Measurements from ENCODE around the gene TUBGCP4. TPM values are rescaled to one million over a fixed set of nuclear protein-coding genes. Genes with fewer than 3 reads are reported as not detected.

TUBGCP4 gene
- total RNA-seq: 9.7 and 14.7 TPM in 2 replicates

- DNase-seq (ENCODE audit: low read depth): peak; percentile 74
- H3K4me3 ChIP-seq (ENCODE audit: low read depth, low read length): peak within 1 kb of the TSS; percentile 91
- peak; percentile 36 for TF ChIP-seq CTCF (IDR thresholded peaks at IDR 0.05; ENCODE audit: insufficient read depth, low read depth, low read length)
Measured at GRCh38 chr15:43370975-43371974, at the start of gene TUBGCP4, which contains the start of gene ZSCAN29. TUBGCP4 (plus strand) TSS chr15:43371101; CDS start chr15:43371355, 254 bp downstream. ZSCAN29 (minus strand) TSS chr15:43371043; CDS start chr15:43369913, 1,130 bp downstream.

GRCh38 chr15:43325039-43325684 is 45.7 kb upstream of the TUBGCP4 start:
- DNase-seq (ENCODE audit: low read depth): no peak
- no peak overlapping the region for H3K4me3 ChIP-seq (ENCODE audit: low read depth, low read length)
- no peak for TF ChIP-seq CTCF (IDR thresholded peaks at IDR 0.05; ENCODE audit: insufficient read depth, low read depth, low read length)

GRCh38 chr15:43329217-43329959 is 41.5 kb upstream of the TUBGCP4 start:
- DNase-seq (ENCODE audit: low read depth): peak; percentile 51
- TF ChIP-seq CTCF (IDR thresholded peaks at IDR 0.05; ENCODE audit: insufficient read depth, low read depth, low read length): no peak
- peak overlapping the region; percentile 90 for H3K4me3 ChIP-seq (ENCODE audit: low read depth, low read length)

GRCh38 chr15:43329960-43330779 is 40.7 kb upstream of the TUBGCP4 start, which contains the start of gene LCMT2:
LCMT2 (minus strand) TSS chr15:43330573; CDS start chr15:43330489, 84 bp downstream.
- peak within 1 kb of the TSS; percentile 90 for H3K4me3 ChIP-seq (ENCODE audit: low read depth, low read length)
- peak; percentile 93 for DNase-seq (ENCODE audit: low read depth)
- TF ChIP-seq CTCF (IDR thresholded peaks at IDR 0.05; ENCODE audit: insufficient read depth, low read depth, low read length): no peak

GRCh38 chr15:43330780-43331087 is 40.2 kb upstream of the TUBGCP4 start:
- TF ChIP-seq CTCF (IDR thresholded peaks at IDR 0.05; ENCODE audit: insufficient read depth, low read depth, low read length): no peak
- no peak for DNase-seq (ENCODE audit: low read depth)
- peak overlapping the region; percentile 90 for H3K4me3 ChIP-seq (ENCODE audit: low read depth, low read length)

- TF ChIP-seq CTCF (IDR thresholded peaks at IDR 0.05; ENCODE audit: insufficient read depth, low read depth, low read length): no peak
- DNase-seq (ENCODE audit: low read depth): no peak
- H3K4me3 ChIP-seq (ENCODE audit: low read depth, low read length): no peak overlapping the region
Measured at GRCh38 chr15:43346305-43346704, 24.6 kb upstream of the TUBGCP4 start.

Data from fibroblast of villous mesenchyme (primary cell).